ENCODE results near the gene ZFP64. TPM values are rescaled to one million over a fixed set of nuclear protein-coding genes. Genes with fewer than 3 reads are reported as not detected.

ZFP64 gene
- total RNA-seq, 3 donors from 2014 or later: 11.1 to 14.2 (median 11.3) TPM

GRCh38 chr20:52129611-52130010 lies 62.0 kb downstream of the ZFP64 start:
- no peak overlapping the region for H3K4me3 Mint-ChIP-seq
- ATAC-seq: no peak

GRCh38 chr20:52127309-52127708 lies 64.3 kb downstream of the ZFP64 start:
- Mint-ChIP-seq H3K4me3 (no peak overlapping the region), H3K9me3 (no peaks in the 10 kb centered on the region), H3K4me1 (ENCODE audit: low read depth) (no peaks in the 10 kb centered on the region), H3K27me3 (ENCODE audit: low read depth) (no peaks in the 10 kb centered on the region), H3K36me3 (ENCODE audit: insufficient read depth) (peaks cover 2% of the 10 kb centered on the region)
- DNase-seq (no peak), ATAC-seq (no peak)

More at GRCh38 chr20:52129611-52130010, 62.0 kb downstream of the ZFP64 start:
- no peaks in the 10 kb centered on the region for H3K9me3 Mint-ChIP-seq
- H3K27me3 Mint-ChIP-seq (ENCODE audit: low read depth): no peaks in the 10 kb centered on the region
- no peak for DNase-seq
- H3K36me3 Mint-ChIP-seq (ENCODE audit: insufficient read depth): no peaks in the 10 kb centered on the region
- H3K4me1 Mint-ChIP-seq (ENCODE audit: low read depth): no peaks in the 10 kb centered on the region

GRCh38 chr20:52124821-52125220 lies 66.8 kb downstream of the ZFP64 start:
- no peak overlapping the region for H3K4me3 Mint-ChIP-seq
- no peaks in the 10 kb centered on the region for H3K9me3 Mint-ChIP-seq
- H3K4me1 Mint-ChIP-seq (ENCODE audit: low read depth): no peaks in the 10 kb centered on the region
- H3K27me3 Mint-ChIP-seq (ENCODE audit: low read depth): no peaks in the 10 kb centered on the region
- DNase-seq (no peak), ATAC-seq (no peak)
- H3K36me3 Mint-ChIP-seq (ENCODE audit: insufficient read depth): peaks cover 2% of the 10 kb centered on the region

- ATAC-seq (no peak), DNase-seq (no peak)
- no peaks in the 10 kb centered on the region for H3K4me1 Mint-ChIP-seq (ENCODE audit: low read depth)
- H3K27me3 Mint-ChIP-seq (ENCODE audit: low read depth): no peaks in the 10 kb centered on the region
- no peaks in the 10 kb centered on the region for H3K9me3 Mint-ChIP-seq
- no peak overlapping the region for H3K4me3 Mint-ChIP-seq
- H3K36me3 Mint-ChIP-seq (ENCODE audit: insufficient read depth): peaks cover 8% of the 10 kb centered on the region
These were observed 72.9 kb downstream of the ZFP64 start for GRCh38 chr20:52118696-52119095.

GRCh38 chr20:52118016-52118623 lies 73.5 kb downstream of the ZFP64 start:
- Mint-ChIP-seq H3K4me3 (no peak overlapping the region), H3K9me3 (no peaks in the 10 kb centered on the region), H3K4me1 (ENCODE audit: low read depth) (no peaks in the 10 kb centered on the region), H3K27me3 (ENCODE audit: low read depth) (no peaks in the 10 kb centered on the region), H3K36me3 (ENCODE audit: insufficient read depth) (peaks cover 9% of the 10 kb centered on the region)
- DNase-seq (no peak), ATAC-seq (no peak)

- H3K27me3 Mint-ChIP-seq (ENCODE audit: low read depth): peaks cover 15% of the 10 kb centered on the region
- H3K36me3 Mint-ChIP-seq (ENCODE audit: insufficient read depth): peaks cover 12% of the 10 kb centered on the region
- no peaks in the 10 kb centered on the region for H3K9me3 Mint-ChIP-seq
- no peak overlapping the region for H3K4me3 Mint-ChIP-seq
- H3K4me1 Mint-ChIP-seq (ENCODE audit: low read depth): peaks cover 4% of the 10 kb centered on the region
- no peak for DNase-seq
- no peak for ATAC-seq
These were observed 81.1 kb downstream of the ZFP64 start for GRCh38 chr20:52110456-52110855.

- no peak for DNase-seq
These were observed 85.8 kb downstream of the ZFP64 start for GRCh38 chr20:52105442-52106422.

GRCh38 chr20:52104546-52105441 lies 86.8 kb downstream of the ZFP64 start:
- peak in 1 of 2 donors; percentile 28 for ATAC-seq
- H3K36me3 Mint-ChIP-seq (ENCODE audit: insufficient read depth): peaks cover 2% of the 10 kb centered on the region
- DNase-seq: no peak
- H3K27me3 Mint-ChIP-seq (ENCODE audit: low read depth): peaks cover 40% of the 10 kb centered on the region
- H3K4me1 Mint-ChIP-seq (ENCODE audit: low read depth): peaks cover 23% of the 10 kb centered on the region
- peak overlapping the region; percentile 76 for H3K4me3 Mint-ChIP-seq
- no peaks in the 10 kb centered on the region for H3K9me3 Mint-ChIP-seq

More at GRCh38 chr20:52105442-52106422, 85.8 kb downstream of the ZFP64 start:
- Mint-ChIP-seq H3K36me3 (ENCODE audit: insufficient read depth) (peaks cover 8% of the 10 kb centered on the region), H3K27me3 (ENCODE audit: low read depth) (peaks cover 40% of the 10 kb centered on the region), H3K4me1 (ENCODE audit: low read depth) (peaks cover 23% of the 10 kb centered on the region), H3K4me3 (peak overlapping the region; percentile 59), H3K9me3 (no peaks in the 10 kb centered on the region)
- ATAC-seq: peak; percentile 66 to 73

GRCh38 chr20:52103913-52104545 lies 87.5 kb downstream of the ZFP64 start:
- Mint-ChIP-seq H3K4me3 (peak overlapping the region; percentile 76), H3K4me1 (ENCODE audit: low read depth) (peaks cover 23% of the 10 kb centered on the region), H3K36me3 (ENCODE audit: insufficient read depth) (peaks cover 2% of the 10 kb centered on the region), H3K27me3 (ENCODE audit: low read depth) (peaks cover 40% of the 10 kb centered on the region), H3K9me3 (no peaks in the 10 kb centered on the region)
- ATAC-seq: peak; percentile 19 to 25
- DNase-seq: no peak

- no peak for DNase-seq
- no peaks in the 10 kb centered on the region for H3K36me3 Mint-ChIP-seq (ENCODE audit: insufficient read depth)
- H3K27me3 Mint-ChIP-seq (ENCODE audit: low read depth): peaks cover 40% of the 10 kb centered on the region
- H3K4me1 Mint-ChIP-seq (ENCODE audit: low read depth): peaks cover 23% of the 10 kb centered on the region
- H3K9me3 Mint-ChIP-seq: no peaks in the 10 kb centered on the region
- peak; percentile 31 to 42 for ATAC-seq
- peak overlapping the region; percentile 76 for H3K4me3 Mint-ChIP-seq
These were observed 88.2 kb downstream of the ZFP64 start for GRCh38 chr20:52103335-52103912.

- H3K4me1 Mint-ChIP-seq (ENCODE audit: low read depth): peaks cover 23% of the 10 kb centered on the region
These were observed 89.0 kb downstream of the ZFP64 start for GRCh38 chr20:52102559-52102958.

GRCh38 chr20:52102126-52102525 lies 89.5 kb downstream of the ZFP64 start:
- Mint-ChIP-seq H3K4me3 (no peak overlapping the region), H3K27me3 (ENCODE audit: low read depth) (peaks cover 38% of the 10 kb centered on the region), H3K4me1 (ENCODE audit: low read depth) (peaks cover 23% of the 10 kb centered on the region), H3K9me3 (no peaks in the 10 kb centered on the region), H3K36me3 (ENCODE audit: insufficient read depth) (no peaks in the 10 kb centered on the region)
- ATAC-seq (no peak), DNase-seq (no peak)

More at GRCh38 chr20:52102559-52102958, 89.0 kb downstream of the ZFP64 start:
- H3K9me3 Mint-ChIP-seq: no peaks in the 10 kb centered on the region
- H3K36me3 Mint-ChIP-seq (ENCODE audit: insufficient read depth): no peaks in the 10 kb centered on the region
- H3K4me3 Mint-ChIP-seq: no peak overlapping the region
- no peak for DNase-seq
- ATAC-seq: no peak
- peaks cover 40% of the 10 kb centered on the region for H3K27me3 Mint-ChIP-seq (ENCODE audit: low read depth)
